ENCODE measurements around the gene LRRC23. TPM values are rescaled to one million over a fixed set of nuclear protein-coding genes. Genes with fewer than 3 reads are reported as not detected.

Gene LRRC23
- total and polyA plus RNA-seq, 9 of the 15 experiments (the other 6 are each of a cell fraction or from before 2014, with no cell fraction given), result 2.2 to 7.0 (median 3.0) TPM

- TF ChIP-seq CREB1 (IDR thresholded peaks at IDR 0.05) (peak; percentile 97), CREB1 (CRISPR knock-in tag; IDR thresholded peaks at IDR 0.05) (peak; percentile 97), CBX5 (IDR thresholded peaks at IDR 0.05; ENCODE audit: borderline replicate concordance, low read depth) (no peak; the same call in 1 of the 2 replicates), RBM39 (optimal IDR thresholded peaks at IDR 0.05; ENCODE audit: low read depth, low read length) (no peak), ZNF766 (CRISPR knock-in tag; conservative IDR thresholded peaks at IDR 0.05) (peak; percentile 78), CBX3 (IDR thresholded peaks at IDR 0.05; ENCODE audit: borderline replicate concordance in 1 of 2, low read length in 2 of 2) (no peak), C11orf30 (IDR thresholded peaks at IDR 0.05; ENCODE audit: low read depth) (peak; percentile 88), ZBTB43 (CRISPR knock-in tag; IDR thresholded peaks at IDR 0.05) (no peak), MTA2 (IDR thresholded peaks at IDR 0.05; ENCODE audit: low read depth) (no peak), POLR2A (conservative IDR thresholded peaks at IDR 0.05) (peak; percentile 81), MBD1 (CRISPR knock-in tag; IDR thresholded peaks at IDR 0.05) (no peak), PHF8 (IDR thresholded peaks at IDR 0.05; ENCODE audit: borderline replicate concordance, low read length) (peak; percentile 63; the same call in 1 of the 2 replicates), EP300 (IDR thresholded peaks at IDR 0.05; ENCODE audit: low read length) (no peak), TCF3 (CRISPR knock-in tag; IDR thresholded peaks at IDR 0.05) (no peak)
- TF ChIP-seq, protein P1, sequence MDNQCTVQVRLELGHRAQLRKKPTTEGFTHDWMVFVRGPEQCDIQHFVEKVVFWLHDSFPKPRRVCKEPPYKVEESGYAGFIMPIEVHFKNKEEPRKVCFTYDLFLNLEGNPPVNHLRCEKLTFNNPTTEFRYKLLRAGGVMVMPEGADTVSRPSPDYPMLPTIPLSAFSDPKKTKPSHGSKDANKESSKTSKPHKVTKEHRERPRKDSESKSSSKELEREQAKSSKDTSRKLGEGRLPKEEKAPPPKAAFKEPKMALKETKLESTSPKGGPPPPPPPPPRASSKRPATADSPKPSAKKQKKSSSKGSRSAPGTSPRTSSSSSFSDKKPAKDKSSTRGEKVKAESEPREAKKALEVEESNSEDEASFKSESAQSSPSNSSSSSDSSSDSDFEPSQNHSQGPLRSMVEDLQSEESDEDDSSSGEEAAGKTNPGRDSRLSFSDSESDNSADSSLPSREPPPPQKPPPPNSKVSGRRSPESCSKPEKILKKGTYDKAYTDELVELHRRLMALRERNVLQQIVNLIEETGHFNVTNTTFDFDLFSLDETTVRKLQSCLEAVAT (IDR thresholded peaks at IDR 0.05), result peak in 1 of 2 experiments; percentile 80; a peak in 2 of 4 replicates
- TF ChIP-seq, protein P2, sequence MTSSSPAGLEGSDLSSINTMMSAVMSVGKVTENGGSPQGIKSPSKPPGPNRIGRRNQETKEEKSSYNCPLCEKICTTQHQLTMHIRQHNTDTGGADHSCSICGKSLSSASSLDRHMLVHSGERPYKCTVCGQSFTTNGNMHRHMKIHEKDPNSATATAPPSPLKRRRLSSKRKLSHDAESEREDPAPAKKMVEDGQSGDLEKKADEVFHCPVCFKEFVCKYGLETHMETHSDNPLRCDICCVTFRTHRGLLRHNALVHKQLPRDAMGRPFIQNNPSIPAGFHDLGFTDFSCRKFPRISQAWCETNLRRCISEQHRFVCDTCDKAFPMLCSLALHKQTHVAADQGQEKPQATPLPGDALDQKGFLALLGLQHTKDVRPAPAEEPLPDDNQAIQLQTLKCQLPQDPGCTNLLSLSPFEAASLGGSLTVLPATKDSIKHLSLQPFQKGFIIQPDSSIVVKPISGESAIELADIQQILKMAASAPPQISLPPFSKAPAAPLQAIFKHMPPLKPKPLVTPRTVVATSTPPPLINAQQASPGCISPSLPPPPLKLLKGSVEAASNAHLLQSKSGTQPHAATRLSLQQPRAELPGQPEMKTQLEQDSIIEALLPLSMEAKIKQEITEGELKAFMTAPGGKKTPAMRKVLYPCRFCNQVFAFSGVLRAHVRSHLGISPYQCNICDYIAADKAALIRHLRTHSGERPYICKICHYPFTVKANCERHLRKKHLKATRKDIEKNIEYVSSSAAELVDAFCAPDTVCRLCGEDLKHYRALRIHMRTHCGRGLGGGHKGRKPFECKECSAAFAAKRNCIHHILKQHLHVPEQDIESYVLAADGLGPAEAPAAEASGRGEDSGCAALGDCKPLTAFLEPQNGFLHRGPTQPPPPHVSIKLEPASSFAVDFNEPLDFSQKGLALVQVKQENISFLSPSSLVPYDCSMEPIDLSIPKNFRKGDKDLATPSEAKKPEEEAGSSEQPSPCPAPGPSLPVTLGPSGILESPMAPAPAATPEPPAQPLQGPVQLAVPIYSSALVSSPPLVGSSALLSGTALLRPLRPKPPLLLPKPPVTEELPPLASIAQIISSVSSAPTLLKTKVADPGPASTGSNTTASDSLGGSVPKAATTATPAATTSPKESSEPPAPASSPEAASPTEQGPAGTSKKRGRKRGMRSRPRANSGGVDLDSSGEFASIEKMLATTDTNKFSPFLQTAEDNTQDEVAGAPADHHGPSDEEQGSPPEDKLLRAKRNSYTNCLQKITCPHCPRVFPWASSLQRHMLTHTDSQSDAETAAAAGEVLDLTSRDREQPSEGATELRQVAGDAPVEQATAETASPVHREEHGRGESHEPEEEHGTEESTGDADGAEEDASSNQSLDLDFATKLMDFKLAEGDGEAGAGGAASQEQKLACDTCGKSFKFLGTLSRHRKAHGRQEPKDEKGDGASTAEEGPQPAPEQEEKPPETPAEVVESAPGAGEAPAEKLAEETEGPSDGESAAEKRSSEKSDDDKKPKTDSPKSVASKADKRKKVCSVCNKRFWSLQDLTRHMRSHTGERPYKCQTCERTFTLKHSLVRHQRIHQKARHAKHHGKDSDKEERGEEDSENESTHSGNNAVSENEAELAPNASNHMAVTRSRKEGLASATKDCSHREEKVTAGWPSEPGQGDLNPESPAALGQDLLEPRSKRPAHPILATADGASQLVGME (CRISPR knock-in tag; IDR thresholded peaks at IDR 0.05), result no peak
These were observed 33.1 kb downstream of the LRRC23 start (continued) for GRCh38 chr12:6937481-6938352.
